PC-3 (cell line): ENCODE measurements around the gene STRAP. TPM values are rescaled to one million over a fixed set of nuclear protein-coding genes. Genes with fewer than 3 reads are reported as not detected.

Experiments
- ATAC-seq: fragments of 200-7000 bp; cut with Tn5 transposase; 2 replicates; pipeline ENCODE4 v1.9.1; 2020; ENCODE audit warnings: mild to moderate bottlenecking, moderate library complexity
- BruUV-seq: library from RNA; stranded (reverse); fragments of 400-500 nt; replicated peaks from 2 replicates; lab custom pipeline; 2021; lab: Mats Ljungman, UMichigan
- CTCF ChIA-PET: fragments of 300-600 bp; sonication (Branson Sonifier 250); formaldehyde crosslinking; loops from one replicate; lab custom pipeline; 2022; ENCODE audit warnings: antibody characterized with exemption; lab: Charles Lee
- POLR2A ChIA-PET: fragments of 300-600 bp; sonication (Branson Sonifier 250); formaldehyde crosslinking; loops from one replicate; lab custom pipeline; 2022; ENCODE audit warnings: antibody characterized with exemption; ENCODE audit not compliant: unreplicated experiment; lab: Charles Lee
- DNase-seq: peaks from one replicate; pipeline ENCODE4 v3.0.0-alpha.2; 2015
- H2AFZ ChIP-seq: fragments of 300-600 bp; sonication (generic); 2 replicates; pipeline ENCODE4 v1.6.0; 2016; ENCODE audit warnings: antibody characterized with exemption, low read length
- H3F3A ChIP-seq: fragments of 300-600 bp; sonication (generic); one replicate; pipeline ENCODE4 v1.6.0; 2017; ENCODE audit warnings: antibody characterized with exemption, low read length, control low read depth, mild to moderate bottlenecking; ENCODE audit not compliant: unreplicated experiment
- H3K27ac ChIP-seq: fragments of 300-600 bp; sonication (generic); 2 replicates; pipeline ENCODE4 v1.5.1; 2016; ENCODE audit warnings: mild to moderate bottlenecking, low read length
- H3K27me3 ChIP-seq: fragments of 300-600 bp; sonication (generic); 2 replicates; pipeline ENCODE4 v1.6.1; 2016; ENCODE audit warnings: low read length, mixed read lengths
- H3K36me3 ChIP-seq: fragments of 300-600 bp; sonication (generic); 2 replicates; pipeline ENCODE4 v1.6.1; 2016; ENCODE audit warnings: low read depth, mixed run types, low read length, mixed read lengths
- H3K4me1 ChIP-seq: fragments of 300-600 bp; sonication (generic); 2 replicates; pipeline ENCODE4 v1.5.1; 2016; ENCODE audit warnings: low read length; ENCODE audit not compliant: insufficient read depth
- H3K4me2 ChIP-seq: fragments of 300-600 bp; sonication (generic); 2 replicates; pipeline ENCODE4 v1.6.0; 2016; ENCODE audit warnings: low read length
- H3K4me3 ChIP-seq: fragments of 300-600 bp; sonication (generic); 2 replicates; pipeline ENCODE4 v1.5.1; 2016; ENCODE audit warnings: mild to moderate bottlenecking, low read length, mixed read lengths
- H3K79me2 ChIP-seq: fragments of 300-600 bp; sonication (generic); 2 replicates; pipeline ENCODE4 v1.6.1; 2017; ENCODE audit warnings: low read length, mixed read lengths
- H3K9ac ChIP-seq: fragments of 300-600 bp; sonication (generic); 2 replicates; pipeline ENCODE4 v1.6.0; 2016; ENCODE audit warnings: mild to moderate bottlenecking, low read length
- H3K9me2 ChIP-seq: fragments of 300-600 bp; sonication (generic); replicated peaks from 2 replicates; pipeline ENCODE4 v1.6.1; 2016; ENCODE audit warnings: mixed run types, low read length, mixed read lengths
- H3K9me3 ChIP-seq: fragments of 300-600 bp; sonication (generic); 2 replicates; pipeline ENCODE4 v1.6.1; 2016; ENCODE audit warnings: low read length, mixed read lengths
- H4K20me1 ChIP-seq: fragments of 300-600 bp; sonication (generic); 2 replicates; pipeline ENCODE4 v1.6.1; 2016; ENCODE audit warnings: low read length, mixed read lengths
- CTCF ChIP-seq: fragments of 300-600 bp; sonication (generic); conservative IDR thresholded peaks from 2 replicates; pipeline ENCODE4 v1.5.1; 2017; ENCODE audit warnings: antibody characterized with exemption, low read depth, mild to moderate bottlenecking, low read length
- EZH2 ChIP-seq: fragments of 300-600 bp; sonication (generic); IDR thresholded peaks from one replicate; pipeline ENCODE4 v1.6.1; 2017; ENCODE audit warnings: antibody characterized with exemption, mild to moderate bottlenecking, low read length; ENCODE audit not compliant: unreplicated experiment
- EZH2phosphoT487 ChIP-seq: fragments of 300-600 bp; sonication (generic); IDR thresholded peaks from 2 replicates; pipeline ENCODE4 v1.6.1; 2018; ENCODE audit warnings: mild to moderate bottlenecking, antibody characterized with exemption, low read length, borderline replicate concordance
- intact Hi-C: fragments of 100-400 bp; cut with micrococcal nuclease; formaldehyde crosslinking; loops from 2 replicates; pipeline ENCODE4 v1.9.0; 2023
- total RNA-seq: library from RNA; depleted of rRNA; stranded (reverse); fragments of >200 nt; gene quantifications from 2 replicates; pipeline ENCODE4 v1.2.3, GENCODE V29; 2014

Gene STRAP
- total RNA-seq, 1 experiment from 2014 or later = 80.4 TPM

- Histone ChIP-seq H3K4me1 (no peaks in the 10 kb centered on the region), H3K27ac (no peak overlapping the region), H4K20me1 (no peaks in the 10 kb centered on the region), H3K4me2 (no peak overlapping the region), H3K36me3 (no peaks in the 10 kb centered on the region), H3F3A (no peaks in the 10 kb centered on the region), H3K79me2 (no peaks in the 10 kb centered on the region), H3K9me3 (no peaks in the 10 kb centered on the region), H3K9ac (no peak overlapping the region), H3K9me2 (no peaks in the 10 kb centered on the region), H3K27me3 (no peaks in the 10 kb centered on the region), H3K4me3 (no peak overlapping the region), H2AFZ (no peak overlapping the region)
- ChIA-PET CTCF (no interaction called here), POLR2A (no interaction called here)
- no peak for DNase-seq
- ATAC-seq = no peak
- TF ChIP-seq EZH2phosphoT487 = no peak
- TF ChIP-seq CTCF = no peak
- no peak for TF ChIP-seq EZH2
- BruUV-seq = no TSS peak
- intact Hi-C loops = no loop called here
These were observed 18.8 kb upstream of the STRAP start for GRCh38 chr12:15863372-15863771.

- H3K4me3 ChIP-seq = no peak overlapping the region
- H2AFZ ChIP-seq = no peak overlapping the region
- H3K27me3 ChIP-seq = no peaks in the 10 kb centered on the region
- no peak overlapping the region for H3K4me2 ChIP-seq
- H3K9me3 ChIP-seq = no peaks in the 10 kb centered on the region
- CTCF ChIA-PET = no interaction called here
- DNase-seq (no peak), ATAC-seq (no peak)
- H3K4me1 ChIP-seq = no peaks in the 10 kb centered on the region
- no peaks in the 10 kb centered on the region for H3K79me2 ChIP-seq
- H3K9ac ChIP-seq = no peak overlapping the region
- no peak overlapping the region for H3K27ac ChIP-seq
- BruUV-seq = no TSS peak
- no peaks in the 10 kb centered on the region for H4K20me1 ChIP-seq
- no peaks in the 10 kb centered on the region for H3K9me2 ChIP-seq
- TF ChIP-seq EZH2phosphoT487 = no peak
- TF ChIP-seq EZH2 = no peak
- TF ChIP-seq CTCF = no peak
- H3F3A ChIP-seq = no peaks in the 10 kb centered on the region
- POLR2A ChIA-PET = no interaction called here
- intact Hi-C loops = no loop called here
- H3K36me3 ChIP-seq = no peaks in the 10 kb centered on the region
These were observed 18.2 kb upstream of the STRAP start for GRCh38 chr12:15863984-15864383.

GRCh38 chr12:15868186-15868585 lies 14.0 kb upstream of the STRAP start:
- Histone ChIP-seq H3K9ac (no peak overlapping the region), H3K27ac (no peak overlapping the region), H4K20me1 (no peaks in the 10 kb centered on the region), H3K27me3 (no peaks in the 10 kb centered on the region), H3K9me2 (no peaks in the 10 kb centered on the region), H3K9me3 (no peaks in the 10 kb centered on the region), H2AFZ (no peak overlapping the region), H3K4me2 (no peak overlapping the region), H3K4me1 (no peaks in the 10 kb centered on the region), H3K4me3 (no peak overlapping the region), H3K36me3 (no peaks in the 10 kb centered on the region), H3F3A (no peaks in the 10 kb centered on the region), H3K79me2 (no peaks in the 10 kb centered on the region)
- ATAC-seq (no peak), DNase-seq (no peak)
- ChIA-PET CTCF (no interaction called here), POLR2A (no interaction called here)
- intact Hi-C loops = no loop called here
- no peak for TF ChIP-seq EZH2phosphoT487
- TF ChIP-seq EZH2 = no peak
- TF ChIP-seq CTCF = no peak
- no TSS peak for BruUV-seq
